K562 (cell line): ENCODE data around the gene ZMIZ1. TPM values are rescaled to one million over a fixed set of nuclear protein-coding genes. Genes with fewer than 3 reads are reported as not detected.
A peak's percentile ranks its signal among the peaks of the same experiment; 100 is the strongest.

Experiments
- CEBPB ChIP-seq: fragments of 450-650 bp; IDR thresholded peaks from 2 replicates; pipeline ENCODE4 v1.6.1; 2016; ENCODE audit warnings: missing genetic modification characterization, missing compliant biosample characterization
- EWSR1 ChIP-seq: fragments of 450-650 bp; IDR thresholded peaks from 2 replicates; pipeline ENCODE4 v1.6.1; 2018; ENCODE audit warnings: borderline replicate concordance, mild to moderate bottlenecking, low read depth, moderate library complexity; ENCODE audit not compliant: partially characterized antibody
- FOXJ2 ChIP-seq: fragments of 200-800 bp; sonication (Bioruptor generic); IDR thresholded peaks from 2 replicates; pipeline ENCODE4 v1.6.1; 2016; ENCODE audit warnings: missing genetic modification characterization, missing compliant biosample characterization
- JUNB ChIP-seq: fragments of 450-650 bp; formaldehyde crosslinking; conservative IDR thresholded peaks from 2 replicates; pipeline ENCODE4 v1.4.0; 2020; ENCODE audit warnings: mild to moderate bottlenecking
- SMARCA4 ChIP-seq: fragments of 450-650 bp; IDR thresholded peaks from 2 replicates; pipeline ENCODE4 v1.6.1; 2016
- SP1 ChIP-seq: sonication (generic); formaldehyde crosslinking; IDR thresholded peaks from 2 replicates; pipeline ENCODE4 v1.8.1; 2022; ENCODE audit warnings: mild to moderate bottlenecking, missing genetic modification reagents
- USF2 ChIP-seq: sonication (generic); formaldehyde crosslinking; IDR thresholded peaks from 2 replicates; pipeline ENCODE4 v1.5.0; 2020; ENCODE audit warnings: missing genetic modification reagents
- YY1 ChIP-seq, 3 experiments: IDR thresholded peaks; 2 replicates each; pipeline ENCODE4 v1.6.1; 2011; ENCODE audit warnings: low read length in 2 of 3, mild to moderate bottlenecking in 2 of 3, moderate library complexity in 2 of 3, borderline replicate concordance in 1 of 3, control low read depth in 1 of 3, low read depth in 1 of 3; ENCODE audit not compliant: insufficient read depth in 3 of 3, insufficient replicate concordance in 2 of 3, control insufficient read depth in 1 of 3, insufficient read length in 1 of 3; ENCODE audit errors: extremely low read depth in 1 of 3
- polyA plus RNA-seq, 8 experiments: library from polyadenylated mRNA; depleted of rRNA in 4 of 8; stranded (reverse) in 5 of 8; unstranded in 3 of 8; fragments of >200 nt; fragmentation: Nextera tagmentation in 2 of 8; fragmentation: Illumina TruSeq in 1 of 8; extraction: Ambion mirVana in 2 of 8; extraction: Trizol in 1 of 8; gene quantifications; 2 replicates each; pipeline versions ENCODE4 v1.2.1 to v1.2.3, GENCODE V29; 2011 to 2014; ENCODE audit warnings: inconsistent platforms in 1 of 8, missing spikeins in 1 of 8
- total RNA-seq, 7 experiments: library from RNA; depleted of rRNA in 6 of 7; stranded (reverse); fragments of >200 nt in 6 of 7; fragmentation: Illumina TruSeq in 2 of 7; extraction: Trizol in 2 of 7; gene quantifications; 2 replicates each; pipeline versions ENCODE4 v1.2.1 to v1.2.3, GENCODE V29; 2011 to 2021; ENCODE audit warnings: low replicate concordance in 1 of 7
- TF ChIP-seq, protein P1 (sequence below): fragments of 200-800 bp; sonication (Bioruptor generic); IDR thresholded peaks from 2 replicates; pipeline ENCODE4 v1.6.1; 2016; ENCODE audit warnings: missing genetic modification characterization, missing compliant biosample characterization

Gene ZMIZ1
- total and polyA plus RNA-seq, 9 of the 15 experiments (the other 6 are each of a cell fraction or from before 2014, with no cell fraction given) = 1.0 to 37.3 (median 4.3) TPM

DNA sequence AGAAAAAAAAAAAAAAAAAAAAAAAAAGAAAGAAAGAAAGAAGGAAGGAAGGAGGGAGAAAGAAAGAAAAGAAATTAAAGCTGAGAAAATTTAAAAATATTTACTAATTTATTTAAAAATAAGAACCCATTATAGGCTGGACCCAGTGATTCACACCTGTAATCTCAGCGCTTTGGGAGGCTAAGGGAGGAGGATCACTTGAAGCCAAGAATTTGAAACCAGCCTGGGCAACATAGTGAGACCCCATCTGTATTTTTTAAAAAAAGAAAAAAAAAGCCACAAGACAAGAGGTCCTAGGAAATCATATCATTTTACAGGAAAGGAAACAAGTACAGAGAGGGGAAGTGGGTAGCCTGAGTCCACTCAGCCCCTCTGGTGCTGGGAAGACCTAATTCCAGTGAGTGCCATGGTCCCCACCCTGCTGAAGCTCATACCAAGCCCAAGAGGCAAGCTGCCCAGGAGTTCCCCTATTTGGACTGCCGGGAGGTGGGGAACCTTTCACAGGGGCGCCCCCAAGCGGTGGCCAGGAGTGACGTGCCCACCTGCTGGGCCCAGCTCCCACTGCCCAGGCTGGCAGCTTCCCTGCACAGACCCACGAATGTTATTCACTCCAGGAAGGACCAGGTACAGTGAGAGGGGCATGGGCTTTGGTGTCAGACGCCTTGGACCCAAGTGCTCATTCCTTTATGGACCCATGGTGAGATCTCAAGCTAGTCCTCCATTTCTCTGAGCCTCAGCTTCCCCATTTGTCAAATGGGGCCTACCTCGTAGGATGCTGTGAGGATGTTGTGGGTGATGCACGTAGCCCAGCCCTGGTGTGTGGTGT lies 133.6 kb downstream of the ZMIZ1 start (continued):
- TF ChIP-seq, protein P1, sequence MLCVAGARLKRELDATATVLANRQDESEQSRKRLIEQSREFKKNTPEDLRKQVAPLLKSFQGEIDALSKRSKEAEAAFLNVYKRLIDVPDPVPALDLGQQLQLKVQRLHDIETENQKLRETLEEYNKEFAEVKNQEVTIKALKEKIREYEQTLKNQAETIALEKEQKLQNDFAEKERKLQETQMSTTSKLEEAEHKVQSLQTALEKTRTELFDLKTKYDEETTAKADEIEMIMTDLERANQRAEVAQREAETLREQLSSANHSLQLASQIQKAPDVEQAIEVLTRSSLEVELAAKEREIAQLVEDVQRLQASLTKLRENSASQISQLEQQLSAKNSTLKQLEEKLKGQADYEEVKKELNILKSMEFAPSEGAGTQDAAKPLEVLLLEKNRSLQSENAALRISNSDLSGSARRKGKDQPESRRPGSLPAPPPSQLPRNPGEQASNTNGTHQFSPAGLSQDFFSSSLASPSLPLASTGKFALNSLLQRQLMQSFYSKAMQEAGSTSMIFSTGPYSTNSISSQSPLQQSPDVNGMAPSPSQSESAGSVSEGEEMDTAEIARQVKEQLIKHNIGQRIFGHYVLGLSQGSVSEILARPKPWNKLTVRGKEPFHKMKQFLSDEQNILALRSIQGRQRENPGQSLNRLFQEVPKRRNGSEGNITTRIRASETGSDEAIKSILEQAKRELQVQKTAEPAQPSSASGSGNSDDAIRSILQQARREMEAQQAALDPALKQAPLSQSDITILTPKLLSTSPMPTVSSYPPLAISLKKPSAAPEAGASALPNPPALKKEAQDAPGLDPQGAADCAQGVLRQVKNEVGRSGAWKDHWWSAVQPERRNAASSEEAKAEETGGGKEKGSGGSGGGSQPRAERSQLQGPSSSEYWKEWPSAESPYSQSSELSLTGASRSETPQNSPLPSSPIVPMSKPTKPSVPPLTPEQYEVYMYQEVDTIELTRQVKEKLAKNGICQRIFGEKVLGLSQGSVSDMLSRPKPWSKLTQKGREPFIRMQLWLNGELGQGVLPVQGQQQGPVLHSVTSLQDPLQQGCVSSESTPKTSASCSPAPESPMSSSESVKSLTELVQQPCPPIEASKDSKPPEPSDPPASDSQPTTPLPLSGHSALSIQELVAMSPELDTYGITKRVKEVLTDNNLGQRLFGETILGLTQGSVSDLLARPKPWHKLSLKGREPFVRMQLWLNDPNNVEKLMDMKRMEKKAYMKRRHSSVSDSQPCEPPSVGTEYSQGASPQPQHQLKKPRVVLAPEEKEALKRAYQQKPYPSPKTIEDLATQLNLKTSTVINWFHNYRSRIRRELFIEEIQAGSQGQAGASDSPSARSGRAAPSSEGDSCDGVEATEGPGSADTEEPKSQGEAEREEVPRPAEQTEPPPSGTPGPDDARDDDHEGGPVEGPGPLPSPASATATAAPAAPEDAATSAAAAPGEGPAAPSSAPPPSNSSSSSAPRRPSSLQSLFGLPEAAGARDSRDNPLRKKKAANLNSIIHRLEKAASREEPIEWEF (CRISPR knock-in tag) = no peak
- no peak for TF ChIP-seq SP1 (CRISPR knock-in tag)
- TF ChIP-seq SMARCA4 = 0 out of 2 replicates have a peak, but pooled peaks have one; percentile 18
- no peak for TF ChIP-seq YY1 (IDR thresholded peaks at IDR 0.05; ENCODE audit: borderline replicate concordance in 1 of 3, control insufficient read depth in 1 of 3, extremely low read depth in 1 of 3, insufficient read depth in 3 of 3, insufficient read length in 1 of 3, insufficient replicate concordance in 2 of 3, low read depth in 1 of 3, low read length in 2 of 3)
- no peak for TF ChIP-seq JUNB (CRISPR knock-in tag)
- TF ChIP-seq EWSR1 = no peak
- no peak for TF ChIP-seq CEBPB (tag)
- no peak for TF ChIP-seq FOXJ2 (tag)
- TF ChIP-seq USF2 (CRISPR knock-in tag) = no peak
